ENCODE data around the gene RNLS.

The RNLS gene

DNA sequence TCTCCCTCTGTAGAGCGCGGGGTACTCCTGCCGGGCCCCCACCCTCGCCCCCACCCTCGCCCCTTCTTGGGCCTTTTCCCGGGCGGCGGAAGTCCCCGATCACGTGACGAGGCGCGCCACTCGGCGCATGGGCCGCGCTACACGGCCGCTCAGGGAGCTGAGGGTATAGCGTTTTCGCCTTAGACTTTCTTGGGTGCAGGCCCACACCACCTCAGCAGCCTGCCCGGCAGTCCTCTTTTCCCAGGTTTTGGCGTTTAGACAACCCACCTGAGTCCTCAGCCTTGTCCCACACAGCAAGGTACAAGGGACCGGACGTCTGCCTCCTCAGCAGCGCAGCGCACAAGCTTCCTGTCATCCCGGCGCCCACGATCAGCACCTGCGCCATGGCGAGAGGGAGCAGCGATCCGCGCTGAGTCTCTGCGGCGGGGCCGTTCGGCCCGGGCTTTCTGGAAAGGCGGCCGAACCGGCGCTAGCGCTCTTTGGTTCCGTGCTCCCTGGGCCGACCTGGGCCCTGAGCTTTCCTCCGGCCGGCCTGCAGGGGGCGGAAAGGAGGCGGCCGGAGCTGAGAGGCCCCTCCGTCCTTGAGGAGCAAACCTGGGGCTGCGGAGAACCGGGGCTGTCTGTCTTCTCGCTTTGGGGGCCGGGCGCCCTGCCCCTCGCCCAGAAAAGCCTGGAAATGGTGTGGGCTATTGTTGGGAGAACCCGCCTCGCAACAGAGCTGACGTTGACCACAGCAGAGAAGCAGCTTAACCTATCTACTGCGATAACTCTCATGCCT, at the start of gene RNLS:
Gene RNLS, minus strand, starts transcription at position 513 of the 778 bp plus-strand sequence.
- peak; percentile 84 for DNase-seq

DNA sequence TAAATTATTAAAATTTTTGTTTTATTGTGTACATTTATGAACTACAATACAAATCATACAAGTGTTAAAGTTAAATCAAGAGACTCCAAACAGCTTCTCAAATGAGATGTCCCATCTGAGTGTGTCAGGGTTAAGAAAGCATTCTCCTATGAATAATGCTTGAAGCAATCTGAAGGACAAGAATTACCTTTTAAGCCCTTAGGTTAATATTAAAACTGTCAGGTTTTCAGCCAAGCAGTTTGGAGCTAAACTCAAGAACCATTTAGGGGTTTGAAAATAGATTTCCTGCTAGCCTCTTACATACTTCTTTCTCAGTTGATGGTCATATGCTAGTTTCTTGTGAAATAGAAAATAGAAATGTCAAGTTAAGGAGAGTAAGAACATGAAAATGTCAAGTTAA, 41.7 kb upstream of the RNLS start:
- DNase-seq: no peak

DNA sequence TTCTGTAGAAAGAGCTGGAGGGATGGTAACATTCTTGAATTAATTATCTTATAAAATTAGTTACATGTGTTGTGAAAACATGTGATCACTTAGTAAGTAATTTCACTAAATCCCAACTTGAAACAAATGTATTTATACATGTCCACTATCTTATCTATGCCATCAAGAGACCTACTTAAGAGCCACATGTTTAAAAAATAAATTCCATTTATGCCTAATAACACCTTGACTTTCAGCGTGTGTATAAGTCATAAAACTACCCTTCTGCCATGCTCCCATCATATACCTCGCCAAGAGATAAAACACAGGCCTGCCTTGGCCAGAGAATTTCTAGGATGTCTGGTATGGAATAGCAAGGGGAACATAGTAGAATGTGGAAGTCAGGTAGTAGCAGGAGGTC, 40.7 kb upstream of the RNLS start:
- no peak for DNase-seq

DNA sequence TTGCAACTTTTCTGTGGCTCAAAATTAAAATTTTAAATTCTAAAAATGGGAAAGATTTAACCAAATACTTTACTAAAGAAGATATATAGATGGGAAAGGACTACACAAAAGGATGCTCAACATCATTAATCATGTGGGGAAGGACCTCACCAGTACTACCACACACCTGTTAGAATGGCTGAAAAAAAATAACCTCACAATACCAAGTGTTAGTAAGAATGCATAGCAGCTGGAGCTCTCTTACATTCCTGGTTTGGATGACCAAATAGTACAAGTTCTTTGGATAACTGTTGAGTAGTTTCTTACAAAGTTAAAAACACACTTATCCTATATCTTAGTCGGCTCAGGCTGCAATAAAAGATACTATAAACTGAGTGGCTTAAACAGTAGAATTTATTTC, 37.3 kb upstream of the RNLS start:
- DNase-seq: no peak

DNA sequence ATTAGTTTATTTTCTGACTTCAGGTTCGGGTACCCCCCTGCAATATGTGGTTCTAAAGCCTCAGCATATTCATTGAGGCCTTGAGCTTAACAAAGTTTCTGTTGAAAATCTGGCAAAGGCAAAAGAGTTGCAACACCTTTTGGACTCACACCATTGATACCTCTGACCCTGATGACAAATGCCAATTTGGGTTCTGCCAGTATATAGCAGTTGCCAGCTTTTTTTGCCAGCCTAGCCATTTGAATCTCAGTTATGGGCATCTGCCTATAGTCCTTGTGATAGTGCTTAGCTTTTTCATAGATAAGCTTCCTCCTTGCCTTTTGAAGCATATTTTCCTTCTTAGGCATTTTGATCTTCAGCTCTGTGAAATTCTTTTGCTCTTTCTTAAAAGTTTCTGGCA, 35.4 kb upstream of the RNLS start:
- no peak for DNase-seq

DNA sequence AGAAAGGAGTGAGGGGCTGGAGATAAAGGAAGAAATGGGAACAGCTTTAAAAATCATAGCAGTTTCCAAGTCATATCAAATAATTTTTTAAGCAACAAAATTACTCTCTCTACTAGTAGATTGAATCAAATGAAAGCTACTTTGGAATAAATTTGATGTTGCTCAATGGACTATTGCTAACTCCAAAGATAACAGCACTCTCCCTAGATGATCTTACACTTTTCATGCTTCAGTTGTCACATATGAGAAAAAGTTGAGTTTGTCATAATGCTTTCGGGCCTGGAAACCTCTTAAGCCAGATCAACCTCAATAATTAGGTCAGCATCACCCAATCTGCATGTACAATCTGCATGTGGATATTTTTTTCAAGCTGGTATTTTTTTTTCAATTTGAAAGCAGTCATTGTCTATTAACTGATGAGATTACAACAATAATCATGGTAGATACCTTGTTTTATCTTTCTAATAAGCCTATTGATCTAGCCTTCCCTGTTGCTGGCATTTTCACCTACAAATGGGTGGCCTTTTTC, 34.7 kb upstream of the RNLS start:
- no peak for DNase-seq

DNA sequence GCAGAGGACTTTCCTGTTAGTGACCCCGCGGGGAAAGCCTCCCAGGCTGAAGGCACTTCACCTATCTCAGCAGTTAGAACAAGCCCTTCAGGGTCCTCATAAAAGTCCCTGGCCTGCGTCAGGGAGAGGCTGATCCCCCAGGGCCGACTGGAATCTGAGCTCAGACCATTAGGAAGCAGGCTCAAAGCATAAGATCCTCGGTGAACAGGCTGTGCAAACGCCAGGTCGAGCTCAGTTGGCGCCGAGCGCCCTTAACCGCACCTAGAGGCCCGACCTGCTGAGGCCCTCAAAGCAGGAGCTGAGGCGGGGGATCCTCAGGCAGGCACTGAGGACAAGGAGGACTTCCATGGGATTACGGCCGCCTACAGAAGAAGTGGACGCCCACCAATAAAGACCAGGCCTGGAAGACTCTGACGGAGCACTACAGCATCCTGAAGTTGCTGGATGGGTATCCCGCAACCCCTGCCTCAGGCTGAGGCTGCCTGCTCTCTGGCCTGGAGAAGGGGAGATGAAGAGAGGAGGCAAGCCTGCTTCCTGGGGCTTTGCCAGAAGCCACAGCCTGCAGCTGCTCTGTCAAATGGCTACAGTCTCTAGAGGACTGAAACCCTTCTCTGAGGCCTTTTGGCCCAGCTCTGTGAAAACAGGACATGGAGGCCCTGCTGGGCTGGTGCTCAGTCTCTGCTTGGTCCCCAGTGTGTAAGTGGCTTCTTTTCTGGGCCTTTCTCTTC, 33.3 kb upstream of the RNLS start:
- DNase-seq: no peak

DNA sequence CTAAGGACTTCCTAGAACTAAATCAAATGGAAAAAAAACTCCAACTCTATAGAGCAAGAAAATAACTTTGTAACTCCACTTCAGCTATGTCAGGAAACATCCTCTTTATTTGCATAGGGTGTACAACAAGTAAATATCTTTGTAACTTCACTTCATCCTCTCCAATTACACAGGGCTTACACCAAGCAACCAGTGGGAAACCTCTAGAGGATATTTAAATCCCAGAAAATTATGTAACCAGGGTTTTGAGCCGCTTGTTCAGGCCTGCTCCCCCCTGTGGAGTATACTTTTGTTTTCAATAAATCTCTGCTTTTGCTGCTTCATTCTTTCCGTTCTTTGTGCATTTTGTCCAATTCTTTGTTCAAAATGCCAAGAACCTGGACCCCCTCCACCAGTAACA, 25.7 kb upstream of the RNLS start:
- DNase-seq: no peak

DNA sequence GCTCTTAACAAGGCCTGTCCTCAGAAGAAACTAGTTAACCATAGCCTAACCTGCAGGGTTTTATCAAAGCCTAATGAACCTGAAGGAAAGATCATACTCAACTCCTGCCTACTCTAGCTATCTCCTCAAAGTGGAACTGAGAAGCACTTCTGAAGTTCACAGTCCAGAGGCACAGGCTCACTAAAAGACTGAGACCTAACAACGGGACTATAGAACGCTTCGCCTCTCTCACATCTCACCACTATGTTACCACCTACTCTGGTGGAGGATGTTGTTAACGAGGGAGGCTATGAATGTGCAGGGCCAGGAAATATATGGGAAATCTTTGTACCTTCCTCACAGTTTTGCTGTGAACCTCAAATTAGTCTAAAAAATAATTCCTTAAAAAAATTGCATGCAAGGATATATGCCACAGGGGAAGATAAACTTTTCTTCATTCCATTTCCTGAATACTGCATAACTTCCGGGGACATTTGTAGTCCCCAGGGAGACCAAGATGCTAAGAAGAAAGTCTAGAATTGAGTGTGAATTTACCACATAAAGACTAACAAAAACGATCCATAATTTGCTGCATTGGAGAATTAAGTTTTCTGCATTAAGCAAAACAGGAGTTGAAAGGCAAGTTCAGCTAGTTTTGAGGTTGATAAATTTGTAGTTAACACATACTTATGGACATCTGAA, 25.1 kb upstream of the RNLS start:
- no peak for DNase-seq

DNA sequence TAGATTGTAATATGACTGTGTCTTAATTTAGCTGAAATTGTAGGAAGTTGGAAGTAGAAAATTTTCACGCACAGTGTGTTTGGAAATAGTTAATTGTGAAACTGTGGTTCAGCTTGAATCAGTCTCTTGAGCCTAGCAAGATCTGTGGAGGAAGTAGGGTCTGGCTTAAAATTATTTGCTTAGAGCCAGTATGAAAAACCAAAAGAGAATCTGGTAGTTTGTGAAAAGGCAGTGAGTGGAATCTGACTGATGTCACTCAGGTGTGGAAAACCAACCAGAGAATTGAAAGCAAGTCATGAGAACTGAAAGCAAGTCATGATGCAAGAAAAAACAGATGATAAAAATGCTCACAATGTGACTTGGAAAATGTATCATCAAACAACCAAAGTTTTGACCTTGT, 14.9 kb upstream of the RNLS start:
- DNase-seq: no peak

DNA sequence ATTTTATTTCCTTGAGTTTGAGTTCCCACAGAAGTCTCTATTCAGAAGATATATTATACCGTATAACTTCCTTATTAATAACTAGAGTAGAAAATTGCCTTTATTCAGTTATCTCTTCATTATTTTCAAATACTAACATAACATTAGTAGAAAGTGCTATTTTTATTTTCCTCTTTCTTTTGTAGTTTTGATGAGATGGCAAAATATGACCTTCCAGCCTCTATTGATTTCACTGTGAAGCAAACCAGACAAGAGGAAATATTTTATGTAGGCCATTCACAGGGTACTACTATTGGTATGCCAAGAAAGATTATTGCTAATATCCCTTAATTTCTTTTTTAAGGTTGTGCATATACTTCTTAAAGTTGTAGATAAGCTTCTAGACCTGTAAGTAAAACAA, 11.4 kb upstream of the RNLS start:
- DNase-seq: no peak

DNA sequence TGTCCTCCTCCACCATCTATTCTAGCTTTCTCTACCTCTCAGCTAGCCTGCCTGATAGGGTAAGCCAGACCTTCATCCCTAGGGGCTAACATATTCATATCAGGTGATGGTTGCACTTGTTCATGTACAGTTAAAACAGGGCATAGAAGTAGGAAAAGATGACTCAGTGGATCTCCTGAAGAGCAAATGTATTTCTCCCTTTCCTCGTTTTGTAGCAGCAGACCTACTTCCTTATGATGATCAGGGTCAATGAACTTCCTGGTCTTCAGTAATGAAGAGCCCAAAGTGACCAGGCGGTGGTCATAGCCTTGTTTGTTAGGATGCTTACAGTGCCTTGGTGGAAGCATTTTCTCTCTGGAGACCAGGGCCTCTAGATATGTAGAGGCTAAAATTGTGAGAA, 9.8 kb upstream of the RNLS start:
- no peak for DNase-seq

DNA sequence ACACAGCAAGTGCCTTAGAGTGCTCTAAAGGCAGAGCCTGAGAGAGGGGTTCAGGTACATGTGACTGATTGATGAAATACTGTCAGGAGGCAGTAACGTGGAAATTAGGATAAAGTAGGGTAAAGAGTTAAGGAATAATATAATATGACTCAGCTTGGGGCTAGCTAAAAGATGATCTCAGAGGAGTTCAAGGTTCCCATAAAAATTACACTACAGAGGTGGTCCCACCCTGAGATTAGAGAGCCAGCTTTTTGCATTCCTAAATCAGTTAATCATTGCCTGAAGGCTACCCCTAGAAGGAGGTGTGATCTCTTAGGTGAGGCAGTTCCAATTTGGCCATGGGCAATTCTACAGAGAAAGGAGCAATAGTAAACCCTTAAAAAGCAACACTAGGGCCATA, 9.3 kb upstream of the RNLS start:
- no peak for DNase-seq

DNA sequence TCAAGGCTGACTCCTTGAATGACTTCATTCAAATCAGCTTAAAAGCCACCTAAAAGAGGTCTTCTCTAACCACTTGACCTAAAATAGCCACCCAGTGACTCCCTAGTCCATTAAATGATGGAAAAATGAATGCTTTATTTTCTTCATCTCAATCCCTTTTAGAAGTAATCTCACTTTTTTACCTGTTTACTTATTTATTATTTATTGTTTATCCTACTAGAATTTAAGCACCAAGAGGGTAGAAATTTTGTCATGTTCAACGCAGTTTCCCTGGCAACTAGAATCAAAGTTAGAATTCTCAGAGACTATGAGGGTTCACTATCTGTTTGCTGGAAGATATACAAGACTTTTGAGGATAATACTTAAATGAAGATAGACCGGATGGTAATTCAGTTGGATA, 3.3 kb upstream of the RNLS start, which contains the start of gene LIPJ:
Gene LIPJ, plus strand, starts transcription at position 301 of the 400 bp plus-strand sequence. CDS start 3,926 bp downstream, outside the sequence.
- DNase-seq: no peak

DNA sequence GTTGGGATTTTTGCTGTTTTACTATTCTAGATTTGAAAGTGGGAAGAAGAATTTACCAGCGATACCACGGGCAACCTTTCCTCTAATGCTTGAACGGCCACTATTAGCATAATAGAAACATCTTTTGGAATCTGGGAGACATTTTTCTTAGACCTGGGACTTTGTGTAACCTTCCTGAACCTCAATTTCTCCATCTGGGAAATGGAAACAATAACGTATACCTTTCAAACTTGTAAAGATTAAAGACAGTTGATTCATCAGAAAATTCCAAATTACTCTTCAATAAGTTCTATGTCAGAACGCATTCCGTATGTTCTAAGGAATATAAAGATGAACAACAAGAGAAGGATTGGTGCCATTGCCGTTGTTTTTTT, 453 bp upstream of the RNLS start:
- no peak for DNase-seq

DNA sequence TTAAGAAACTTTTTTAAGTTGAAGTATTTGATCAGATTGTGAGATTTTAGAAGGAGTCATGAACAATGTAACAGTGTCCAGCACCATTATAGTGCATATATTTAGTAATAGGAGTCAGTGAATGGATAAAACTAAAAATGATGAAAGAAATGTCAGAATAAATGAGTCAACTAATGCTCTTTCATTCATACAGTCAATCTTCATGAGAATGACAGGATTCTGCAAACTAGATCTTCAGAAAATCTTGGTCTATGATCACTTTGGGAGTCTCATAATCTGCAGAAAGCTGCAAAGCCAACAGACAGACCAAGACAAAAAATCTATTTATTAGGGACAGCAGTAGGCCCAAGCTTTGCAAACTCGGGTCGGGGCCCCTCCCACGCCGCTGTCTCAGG, 710 bp downstream of the RNLS start:
- DNase-seq: no peak

DNA sequence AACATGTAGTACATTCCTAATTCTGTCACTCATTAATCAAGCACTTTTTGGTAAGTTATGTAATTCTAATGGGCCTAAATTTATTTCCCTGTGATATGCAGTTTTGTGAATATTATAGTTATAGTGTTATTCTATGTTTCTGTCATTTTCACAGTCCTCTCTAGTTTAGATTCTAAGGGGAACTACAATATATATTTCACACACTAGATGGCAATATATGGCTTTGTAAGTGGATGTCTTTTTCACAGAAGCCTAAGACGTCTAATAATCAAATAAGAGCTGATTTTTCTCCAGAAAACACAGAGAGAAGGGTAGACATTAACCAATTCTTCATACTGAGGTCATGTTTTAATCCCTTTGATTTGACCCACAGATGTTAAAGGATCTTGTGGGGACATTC, 18.0 kb downstream of the RNLS start:
- DNase-seq: peak; percentile 18

DNA sequence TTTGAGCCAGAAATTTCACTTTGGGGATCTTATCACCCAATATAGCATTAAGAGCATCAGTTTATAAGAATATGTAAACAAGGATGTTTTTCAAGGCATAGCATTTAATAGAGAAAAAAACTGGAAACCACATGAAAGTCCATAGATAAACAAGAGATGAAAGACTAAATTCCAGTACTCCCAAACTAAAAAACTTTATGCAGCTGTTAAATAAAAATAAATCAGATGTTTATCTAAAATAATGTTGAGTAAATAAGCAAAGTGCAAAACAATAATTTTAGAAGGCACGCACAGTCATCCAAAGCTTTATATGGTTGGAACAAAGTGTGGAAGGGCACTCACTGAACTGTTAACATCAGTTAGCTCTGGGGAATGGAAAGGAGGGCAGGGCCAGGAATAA, 21.0 kb downstream of the RNLS start:
- DNase-seq: no peak

DNA sequence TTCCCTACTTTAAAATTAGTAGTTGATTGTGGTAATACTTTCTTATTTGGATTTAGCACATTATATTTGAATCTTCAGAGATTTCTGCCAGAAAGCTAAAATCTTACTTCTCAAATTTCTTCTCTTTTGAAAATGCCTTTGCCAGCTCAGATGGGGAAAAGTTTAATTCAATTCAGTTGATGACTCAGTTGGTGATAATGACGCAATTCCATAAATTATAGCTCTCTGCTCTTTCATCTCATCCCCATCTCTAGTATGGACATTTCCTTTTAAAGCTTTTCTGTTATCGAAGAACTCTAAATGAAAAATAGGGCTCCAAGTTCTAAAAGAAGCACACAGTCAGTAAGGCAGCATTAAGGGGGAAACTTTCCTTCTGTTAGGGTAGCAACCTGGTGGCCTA, 25.5 kb downstream of the RNLS start:
- DNase-seq: no peak

DNA sequence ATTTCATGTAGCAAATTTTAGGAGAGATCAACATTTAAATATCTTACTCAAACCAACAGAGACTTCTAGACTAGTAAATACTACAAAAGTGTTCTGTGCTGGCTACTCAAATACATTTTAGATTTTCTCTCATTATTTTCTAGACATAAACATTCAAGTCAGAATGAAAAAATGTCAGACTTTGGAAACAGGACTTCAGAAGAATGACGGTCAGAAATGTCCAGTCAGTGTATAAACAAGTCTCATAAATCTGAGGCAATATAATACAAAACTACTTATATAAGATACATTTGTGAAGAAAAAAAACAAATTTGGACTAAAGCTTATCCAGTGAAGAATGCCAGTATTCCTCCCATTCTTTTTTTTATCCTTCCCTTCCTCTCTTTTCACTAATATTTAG, 25.9 kb downstream of the RNLS start:
- DNase-seq: no peak

DNA sequence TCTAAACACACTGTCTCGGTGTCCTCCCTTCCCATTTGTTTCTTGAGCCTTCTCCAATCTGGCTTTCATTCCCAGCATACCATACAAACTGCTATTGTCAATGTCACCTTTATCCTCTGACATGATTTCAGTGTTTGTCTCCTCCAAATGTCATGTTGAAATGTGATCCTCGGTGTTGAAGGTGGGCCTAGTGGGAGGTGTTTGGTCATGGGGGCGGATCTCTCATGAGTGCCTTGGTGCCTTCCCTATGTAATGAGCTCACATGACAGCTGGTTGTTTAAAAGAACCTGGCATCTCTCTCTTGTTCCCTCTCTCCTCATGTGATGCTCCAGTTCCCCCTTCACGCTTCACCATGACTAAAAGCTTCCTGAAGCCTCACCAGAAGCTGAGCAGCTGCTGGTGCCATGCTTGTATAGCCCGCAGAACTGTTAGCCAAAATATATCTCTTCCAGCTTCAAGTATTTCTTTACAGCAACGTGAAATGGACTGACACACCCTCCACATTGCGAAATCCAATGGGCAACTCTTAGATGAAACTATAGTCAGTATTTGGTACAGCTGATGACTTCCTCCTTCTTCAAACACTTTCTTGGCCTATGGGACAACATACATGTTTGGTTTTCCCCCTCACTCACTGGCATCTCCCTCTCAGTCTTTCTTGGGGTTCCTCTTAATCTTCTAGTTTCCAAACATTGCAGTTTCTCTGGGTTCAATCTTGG, 27.8 kb downstream of the RNLS start:
- DNase-seq: no peak

DNA sequence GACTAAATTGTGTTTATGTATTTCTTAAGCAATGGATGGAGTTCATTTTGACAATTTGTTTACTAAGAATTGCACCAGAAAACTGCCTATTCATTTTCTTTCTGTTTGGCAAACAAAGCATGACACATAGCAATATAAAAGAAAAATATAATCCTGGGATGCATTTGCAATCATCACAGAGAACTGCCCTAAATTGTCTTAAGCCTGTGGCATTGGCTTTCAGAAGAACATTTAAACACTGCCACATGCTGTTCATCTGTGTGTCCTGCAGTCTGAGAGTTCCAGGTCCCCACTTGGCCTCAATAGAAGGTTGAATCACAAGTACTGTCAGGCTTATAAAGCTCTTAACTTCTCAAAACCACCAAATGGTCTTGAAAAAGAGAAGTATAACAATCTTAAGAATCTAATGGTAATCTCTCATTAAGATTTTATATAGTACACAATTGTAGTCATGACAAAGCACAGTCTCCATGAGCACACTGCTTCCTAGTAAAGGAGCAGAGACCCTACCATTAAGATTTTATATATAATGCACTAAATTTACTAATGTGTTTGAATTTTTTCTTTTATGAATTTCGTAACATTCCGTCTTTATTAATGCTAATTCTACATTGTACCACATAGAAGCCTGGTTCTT, 29.9 kb downstream of the RNLS start:
- DNase-seq: peak; percentile 69

DNA sequence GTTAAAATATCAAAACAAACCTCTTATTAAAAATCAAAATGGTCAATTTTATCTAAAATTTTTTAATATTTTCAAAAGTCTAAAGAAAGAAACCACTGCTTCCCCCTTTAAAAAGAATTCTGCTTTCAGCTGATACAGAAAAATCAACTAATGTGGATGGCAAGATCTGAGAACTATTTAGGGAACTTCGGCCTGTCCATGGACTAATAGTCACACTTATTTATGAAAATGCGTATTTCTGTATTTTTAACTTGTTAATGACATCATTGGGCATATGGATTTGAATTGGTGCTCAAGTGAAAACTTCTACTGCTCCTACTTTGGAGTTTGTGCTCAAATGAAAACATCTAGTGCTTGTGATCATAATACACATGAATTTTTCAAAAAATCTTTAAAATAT, 31.9 kb downstream of the RNLS start:
- no peak for DNase-seq

Data from midbrain (tissue), 1 donor.